B cell (primary cell): Measurements from ENCODE around the gene LTBP2. TPM values are rescaled to one million over a fixed set of nuclear protein-coding genes. Genes with fewer than 3 reads are reported as not detected.

ENCODE experiments used
- ATAC-seq: fragments of 200-7000 bp; cut with Tn5 transposase; one replicate; pipeline ENCODE4 v1.10.0; 2021; ENCODE audit warnings: low read depth, mild to moderate bottlenecking, moderate number of reproducible peaks, moderate library complexity
- CTCF ChIA-PET: fragments of 350-600 bp; sonication (Branson Sonifier 250); formaldehyde crosslinking; loops from one replicate; lab custom pipeline; 2021; ENCODE audit warnings: antibody characterized with exemption, inconsistent platforms; lab: Charles Lee
- POLR2A ChIA-PET: fragments of 350-600 bp; sonication (Branson Sonifier 250); formaldehyde crosslinking; loops from one replicate; lab custom pipeline; 2021; ENCODE audit warnings: antibody characterized with exemption; lab: Charles Lee
- DNase-seq: peaks from one replicate; pipeline ENCODE4 v3.0.0; 2013
- H2AFZ ChIP-seq: 2 replicates; pipeline ENCODE4 v1.6.1; 2012; ENCODE audit warnings: mild to moderate bottlenecking, low read depth, low read length; ENCODE audit not compliant: insufficient read depth, poor library complexity, severe bottlenecking
- H3K27ac ChIP-seq, 2 donors: 1 replicate in 1 of 2; 2 replicates in 1 of 2; pipeline ENCODE4 v1.5.1; 2012 to 2013; ENCODE audit warnings: low read length in 2 of 2, mild to moderate bottlenecking in 2 of 2, moderate library complexity in 1 of 2
- H3K27me3 ChIP-seq, 4 experiments: fragments of 200-600 bp in 1 of 4; sonication (generic) in 1 of 4; replicated peaks in 1 of 4; 1 replicate in 2 of 4; 2 replicates in 2 of 4; pipeline versions ENCODE4 v1.6.1 to v1.7.0; 2013 to 2016; ENCODE audit warnings: low read length in 3 of 4, mild to moderate bottlenecking in 2 of 4, mixed read lengths in 1 of 4, moderate library complexity in 1 of 4; ENCODE audit not compliant: insufficient read depth in 4 of 4, control insufficient read depth in 3 of 4; ENCODE audit errors: control extremely low read depth in 1 of 4
- H3K36me3 ChIP-seq, 2 experiments: replicated peaks in 1 of 2; 1 replicate in 1 of 2; 2 replicates in 1 of 2; pipeline versions ENCODE4 v1.6.1 to v1.7.1; 2013; ENCODE audit warnings: low read length in 1 of 2; ENCODE audit not compliant: insufficient read depth in 2 of 2, control insufficient read depth in 1 of 2; ENCODE audit errors: control extremely low read depth in 1 of 2, extremely low read depth in 1 of 2
- H3K4me1 ChIP-seq, 2 donors: fragments of 200-600 bp in 1 of 2; sonication (generic) in 1 of 2; 1 replicate in 1 of 2; 2 replicates in 1 of 2; pipeline versions ENCODE4 v1.5.1 to v1.6.1; 2013 to 2017; ENCODE audit warnings: low read length in 2 of 2; ENCODE audit not compliant: control insufficient read depth in 2 of 2, insufficient read depth in 2 of 2
- H3K4me2 ChIP-seq: replicated peaks from 2 replicates; pipeline ENCODE3; 2012; ENCODE audit warnings: mild to moderate bottlenecking, low read depth, low read length; ENCODE audit not compliant: poor library complexity, severe bottlenecking
- H3K4me3 ChIP-seq, 5 experiments: fragments of 200-600 bp in 1 of 5; sonication (generic) in 1 of 5; 1 replicate in 3 of 5; 2 replicates in 2 of 5; pipeline versions ENCODE4 v1.5.1 to v1.7.0; 2011 to 2016; ENCODE audit warnings: low read length in 4 of 5, mild to moderate bottlenecking in 4 of 5, low read depth in 2 of 5, control low read depth in 1 of 5, moderate library complexity in 1 of 5; ENCODE audit not compliant: insufficient read depth in 1 of 5; ENCODE audit errors: control extremely low read depth in 1 of 5, extremely low read depth in 1 of 5
- H3K79me2 ChIP-seq: fragments of 200-600 bp; sonication (generic); one replicate; pipeline ENCODE4 v1.6.0; 2016; ENCODE audit warnings: low read length; ENCODE audit not compliant: control insufficient read depth, insufficient read depth
- H3K9ac ChIP-seq: fragments of 200-600 bp; sonication (generic); 2 replicates; pipeline ENCODE4 v1.6.1; 2017; ENCODE audit warnings: mild to moderate bottlenecking, low read length, moderate library complexity
- H3K9me3 ChIP-seq, 3 donors: one replicate each; pipeline versions ENCODE4 v1.6.1 to v1.7.1; 2013; ENCODE audit warnings: low read length in 2 of 3; ENCODE audit not compliant: control insufficient read depth in 2 of 3, insufficient read depth in 1 of 3; ENCODE audit errors: control extremely low read depth in 1 of 3
- H4K20me1 ChIP-seq: 2 replicates; pipeline ENCODE4 v1.6.0; 2012; ENCODE audit warnings: mild to moderate bottlenecking, low read length; ENCODE audit not compliant: insufficient read depth, control insufficient read depth, poor library complexity, severe bottlenecking
- H3K27ac Mint-ChIP-seq: one replicate; pipeline ENCODE4 v1.8.0; 2021; ENCODE audit warnings: mixed read lengths
- H3K27me3 Mint-ChIP-seq: one replicate; pipeline ENCODE4 v1.8.0; 2021; ENCODE audit warnings: mixed read lengths
- H3K4me1 Mint-ChIP-seq: one replicate; pipeline ENCODE4 v1.8.0; 2021; ENCODE audit warnings: mixed read lengths
- H3K4me3 Mint-ChIP-seq: one replicate; pipeline ENCODE4 v1.8.0; 2021; ENCODE audit warnings: mixed read lengths
- H3K9me3 Mint-ChIP-seq: one replicate; pipeline ENCODE4 v1.8.0; 2022; ENCODE audit warnings: mixed read lengths; ENCODE audit not compliant: insufficient read depth
- CTCF ChIP-seq: fragments of 200-600 bp; IDR thresholded peaks from one replicate; pipeline ENCODE4 v1.8.0; 2022; ENCODE audit warnings: antibody characterized with exemption, mild to moderate bottlenecking
- EZH2 ChIP-seq: IDR thresholded peaks from 2 replicates; pipeline ENCODE4 v1.6.1; 2012; ENCODE audit warnings: borderline replicate concordance, low read depth, mild to moderate bottlenecking, moderate library complexity, low read length; ENCODE audit not compliant: insufficient read depth, poor library complexity, severe bottlenecking
- WGBS: methylation state at CpG from one replicate; pipeline ENCODE4 v1.1.5; 2013; ENCODE audit warnings: missing lambda C conversion rate; ENCODE audit not compliant: insufficient coverage; 5-methylcytosine and 5-hydroxymethylcytosine counted together
- intact Hi-C: fragments of 100-400 bp; cut with micrococcal nuclease; formaldehyde crosslinking; loops from one replicate; pipeline ENCODE4 v1.10.0; 2022
- polyA plus RNA-seq: library from polyadenylated mRNA; depleted of rRNA; stranded (reverse); fragments of >200 nt; gene quantifications from 2 replicates; pipeline ENCODE4 v1.2.3, GENCODE V29; 2012
- total RNA-seq, 2 donors: library from RNA; stranded (reverse); fragments of 120-200 nt in 1 of 2; gene quantifications; 1 replicate in 1 of 2; 2 replicates in 1 of 2; pipeline versions ENCODE4 v1.2.3 to v1.2.4, GENCODE V29; 2013 to 2022

LTBP2 gene
- total and polyA plus RNA-seq, 2 donors (not counting 1 experiment from before 2014, with no cell fraction given) = 0.12 to 0.22 TPM

GRCh38 chr14:74652541-74652940, 40.5 kb upstream of the LTBP2 start:
- Histone ChIP-seq H2AFZ (no peak overlapping the region), H3K79me2 (no peaks in the 10 kb centered on the region), H3K9ac (no peak overlapping the region), H3K4me2 (no peak overlapping the region), H3K9me3 (no peaks in the 10 kb centered on the region), H4K20me1 (no peaks in the 10 kb centered on the region), H3K4me1 (no peaks in the 10 kb centered on the region), H3K4me3 (no peak overlapping the region), H3K27me3 (no peaks in the 10 kb centered on the region), H3K36me3 (peaks cover 3 to 6% of the 10 kb centered on the region in 2 experiments), H3K27ac (no peak overlapping the region)
- Mint-ChIP-seq H3K27ac (no peak overlapping the region), H3K4me3 (no peak overlapping the region), H3K9me3 (no peaks in the 10 kb centered on the region), H3K27me3 (no peaks in the 10 kb centered on the region), H3K4me1 (no peaks in the 10 kb centered on the region)
- ChIA-PET POLR2A (no interaction called here), CTCF (interaction anchor here (0.6 kb wide), 1 partner anchor 40 kb away, joined by 3 read pairs; the partner anchor contains the start of gene LTBP2)
- 96% methylated on average over 3 of the region's 4 CpGs for WGBS
- no peak for TF ChIP-seq CTCF
- TF ChIP-seq EZH2 = no peak
- DNase-seq (no peak), ATAC-seq (no peak)
- intact Hi-C loops = no loop called here

- no peak overlapping the region for H3K4me3 ChIP-seq
- no peak overlapping the region for H2AFZ ChIP-seq
- H3K27me3 ChIP-seq = no peaks in the 10 kb centered on the region
- no peak overlapping the region for H3K9ac ChIP-seq
- Mint-ChIP-seq H3K9me3 (no peaks in the 10 kb centered on the region), H3K27ac (no peak overlapping the region), H3K4me3 (no peak overlapping the region), H3K27me3 (peaks cover 3% of the 10 kb centered on the region), H3K4me1 (no peaks in the 10 kb centered on the region)
- no peaks in the 10 kb centered on the region for H3K79me2 ChIP-seq
- POLR2A ChIA-PET = no interaction called here
- no peaks in the 10 kb centered on the region for H4K20me1 ChIP-seq
- intact Hi-C loops = no loop called here
- H3K4me2 ChIP-seq = no peak overlapping the region
- CTCF ChIA-PET = interaction anchor here (1.6 kb wide), 1 partner anchor 12 kb away, joined by 3 read pairs; no protein-coding TSS in a partner anchor
- peaks cover 3 to 6% of the 10 kb centered on the region in 2 experiments for H3K36me3 ChIP-seq
- H3K4me1 ChIP-seq = no peaks in the 10 kb centered on the region
- no peaks in the 10 kb centered on the region for H3K9me3 ChIP-seq
- no peak for DNase-seq
- WGBS = 100% methylated on average over 1 of the region's 1 CpG
- no peak overlapping the region for H3K27ac ChIP-seq
- TF ChIP-seq CTCF (no peak), EZH2 (no peak)
- ATAC-seq = no peak
These were observed 39.1 kb upstream of the LTBP2 start for GRCh38 chr14:74650927-74651686.
